ENCODE data around the gene SLC23A1.

The SLC23A1 gene

DNA sequence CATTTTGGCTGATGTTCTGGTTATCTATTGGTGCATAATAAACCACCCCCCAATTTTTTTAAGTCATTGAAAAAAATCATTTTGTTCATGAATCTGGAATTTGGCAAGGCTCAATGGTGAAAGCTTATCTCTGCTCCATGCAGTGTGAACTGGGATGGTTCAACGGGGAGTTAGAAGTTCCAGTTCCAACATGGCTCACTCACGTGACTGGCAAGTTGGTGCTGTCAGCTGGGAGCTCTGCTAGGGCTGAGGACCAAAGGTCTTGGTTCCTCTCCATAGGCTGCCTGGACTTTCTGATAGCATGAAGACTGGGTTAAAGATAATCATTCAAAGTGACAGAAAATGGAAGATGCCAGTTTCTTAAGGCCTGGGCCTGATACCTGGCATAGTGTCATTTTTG, 23.9 kb upstream of the SLC23A1 start:
- DNase-seq, result no peak

DNA sequence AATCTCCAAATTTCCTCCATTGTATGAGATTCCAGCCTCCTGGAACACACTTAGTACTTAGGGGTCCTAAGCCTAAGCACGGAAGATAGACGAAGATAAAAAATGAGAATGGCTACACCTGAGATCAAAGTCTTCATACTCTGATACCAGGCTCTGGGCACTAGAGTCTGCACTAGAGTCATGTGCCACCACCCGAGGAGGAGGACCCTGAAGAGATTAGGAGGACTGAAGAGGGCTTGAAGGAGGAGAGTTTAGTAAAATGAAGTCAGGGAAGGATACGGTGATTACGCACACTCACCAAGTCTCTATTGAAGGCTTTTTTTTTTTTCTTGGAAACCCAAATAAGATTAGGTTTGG, 21.4 kb upstream of the SLC23A1 start:
- DNase-seq, result no peak

- DNase-seq, result peak; percentile 88
Observed at GRCh38 chr5:139403787-139404483, 20.8 kb upstream of the SLC23A1 start, which contains the start of gene SPATA24. TSS of gene SPATA24 (minus strand) at chr5:139404089. CDS start at chr5:139404060, 29 bp downstream.

DNA sequence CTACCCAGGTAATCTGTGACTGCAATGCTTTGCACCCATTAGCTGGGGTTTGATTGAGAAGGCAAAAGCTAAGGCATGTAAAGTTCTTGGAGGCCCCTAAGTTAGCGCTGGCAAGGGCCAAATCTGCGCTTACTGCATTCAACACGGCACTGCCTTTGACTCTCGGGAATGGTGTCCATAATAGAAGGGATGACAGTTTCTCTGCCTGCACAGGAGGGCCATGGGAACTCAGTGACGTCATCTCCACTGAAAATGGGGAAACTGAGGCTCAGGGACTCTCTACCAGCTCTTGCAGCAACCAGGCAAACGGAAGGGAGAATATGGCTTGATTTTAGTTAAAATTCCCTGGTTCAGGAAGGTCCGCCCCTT, 20.3 kb upstream of the SLC23A1 start:
- DNase-seq, result no peak

- DNase-seq, result no peak
Observed at GRCh38 chr5:139402561-139403158, 19.6 kb upstream of the SLC23A1 start.

DNA sequence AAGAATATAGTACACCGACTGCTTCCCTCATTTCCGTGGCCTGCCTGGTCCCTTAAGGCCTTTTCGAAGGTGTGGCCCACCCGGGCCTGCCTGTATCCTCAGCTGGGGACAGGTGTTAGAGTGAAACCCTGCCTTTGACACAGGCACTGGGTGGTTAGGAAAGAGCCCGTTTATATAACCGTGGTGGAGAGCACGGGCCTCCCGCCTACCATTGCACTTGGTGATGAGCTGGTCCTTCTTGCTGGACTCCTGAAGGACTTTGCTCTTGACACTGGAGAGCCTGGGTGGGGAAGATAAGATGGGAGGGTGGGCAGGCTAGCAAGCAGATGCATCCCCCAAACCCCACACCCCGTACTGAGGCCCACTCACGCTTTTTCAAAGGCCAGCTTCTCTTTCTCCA, 18.4 kb upstream of the SLC23A1 start:
- no peak for DNase-seq

DNA sequence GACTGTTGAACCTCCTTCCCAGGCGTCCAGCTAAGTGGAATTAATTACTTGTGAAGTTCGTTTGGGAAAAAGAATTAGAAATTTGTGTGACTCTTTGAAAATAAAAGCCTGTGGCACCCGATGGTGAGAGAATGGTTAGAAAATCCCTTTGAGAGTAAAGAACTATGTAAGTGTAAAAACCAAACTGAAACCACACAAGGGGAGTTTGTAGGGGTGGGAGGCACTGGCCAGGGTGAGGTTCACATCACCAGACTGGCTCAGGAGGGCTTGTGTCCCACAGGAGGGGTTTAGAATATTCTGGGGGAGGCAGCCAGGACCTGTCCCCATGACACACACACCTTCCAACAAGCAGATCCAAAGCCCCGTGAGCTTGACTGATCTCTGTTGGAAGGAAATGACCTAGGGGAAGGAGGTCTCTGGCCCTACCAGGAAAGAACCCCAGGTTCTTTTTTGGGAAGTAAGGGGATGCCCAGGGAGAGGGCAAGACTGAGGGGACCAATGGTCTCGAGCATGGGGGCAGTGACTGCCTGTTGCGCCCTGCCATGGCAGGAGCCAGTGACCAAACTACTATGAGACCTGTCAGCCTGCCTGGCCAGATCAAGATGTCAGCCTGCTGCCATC, 16.5 kb upstream of the SLC23A1 start:
- no peak for DNase-seq

DNA sequence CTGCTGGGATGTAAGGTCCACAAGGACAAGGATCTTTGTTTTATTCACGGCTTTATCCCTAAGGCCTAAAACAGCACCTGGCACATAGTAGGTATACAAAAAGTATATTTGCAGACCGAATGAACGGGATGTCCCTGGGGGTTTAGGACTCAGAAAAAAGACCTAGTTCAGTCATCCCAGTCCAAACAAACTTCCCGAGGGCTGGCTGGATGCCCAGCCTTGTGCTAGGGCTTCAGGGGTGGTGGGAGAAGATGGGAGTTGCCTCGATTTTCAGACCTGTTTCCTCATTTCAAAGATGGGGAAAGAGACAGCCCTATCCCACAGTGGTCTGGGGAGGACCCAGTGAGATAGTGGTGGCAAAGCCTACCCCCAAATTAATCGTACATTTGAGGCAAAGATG, 14.8 kb upstream of the SLC23A1 start:
- DNase-seq, result no peak

- DNase-seq, result no peak
Observed at GRCh38 chr5:139396691-139397090, 13.6 kb upstream of the SLC23A1 start.

GRCh38 chr5:139395844-139396640, 12.9 kb upstream of the SLC23A1 start:
- no peak for DNase-seq

- no peak for DNase-seq
Observed at GRCh38 chr5:139394654-139395566, 11.8 kb upstream of the SLC23A1 start, which contains the start of gene PROB1. TSS of gene PROB1 (minus strand) at chr5:139395104. CDS start at chr5:139395081, 23 bp downstream.

DNA sequence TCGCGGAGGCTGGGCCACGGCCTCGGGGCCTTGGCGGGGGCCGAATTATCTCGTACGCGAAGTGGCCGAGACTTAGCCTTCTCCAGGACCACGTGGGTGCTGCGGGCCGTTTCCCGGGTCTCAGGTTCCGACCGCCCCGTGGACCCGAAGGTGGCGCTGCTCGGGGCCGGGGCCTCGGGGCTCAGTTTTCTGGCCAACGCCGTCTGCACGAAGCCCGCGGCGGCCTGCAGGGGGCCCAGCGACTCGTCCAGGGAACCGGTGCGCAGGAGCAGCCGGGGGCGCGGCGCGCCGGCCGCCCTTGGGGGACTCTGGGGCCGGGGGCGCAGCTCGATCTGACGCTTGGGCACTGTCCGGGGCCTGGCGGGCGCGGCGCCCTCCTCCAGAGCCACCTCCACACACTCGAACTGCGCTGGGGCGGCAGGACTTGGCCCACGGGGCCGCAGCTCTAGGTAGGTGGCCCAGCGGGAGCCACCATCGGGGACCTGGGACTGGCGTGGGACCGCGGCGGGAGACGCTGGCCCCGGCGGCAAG, 11.1 kb upstream of the SLC23A1 start:
- no peak for DNase-seq

DNA sequence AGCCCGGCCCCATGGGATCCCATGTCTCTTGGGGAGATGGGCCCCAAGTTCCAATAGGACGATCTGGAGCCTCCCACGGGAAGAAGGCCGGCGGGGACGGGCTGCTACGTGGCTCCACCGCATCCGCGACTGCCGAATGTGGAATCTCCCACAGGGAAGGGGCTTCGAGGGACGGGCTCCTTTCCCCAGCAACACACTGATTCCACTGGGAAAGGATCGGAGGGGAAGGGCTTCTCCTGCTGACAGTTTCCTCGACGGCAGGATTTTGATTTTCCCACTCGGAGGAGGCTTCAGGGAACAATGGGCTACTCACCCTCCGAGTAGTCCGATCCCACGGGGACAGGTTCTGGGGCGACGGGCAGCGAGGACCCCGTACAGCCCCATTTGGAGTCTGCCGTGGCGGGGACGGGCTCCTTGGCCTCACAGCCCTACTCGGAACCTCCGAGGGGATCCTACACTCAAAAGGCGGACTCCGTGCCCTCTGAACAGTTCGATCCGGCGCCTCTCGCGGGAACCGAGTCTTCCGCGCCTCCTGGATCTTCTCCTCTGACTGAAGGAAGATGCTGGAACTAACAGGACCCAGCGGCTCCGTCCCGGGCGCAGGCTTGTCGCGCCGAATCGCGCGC, 10.5 kb upstream of the SLC23A1 start:
- no peak for DNase-seq

GRCh38 chr5:139392678-139393496, 9.8 kb upstream of the SLC23A1 start:
- DNase-seq, result peak; percentile 19

DNA sequence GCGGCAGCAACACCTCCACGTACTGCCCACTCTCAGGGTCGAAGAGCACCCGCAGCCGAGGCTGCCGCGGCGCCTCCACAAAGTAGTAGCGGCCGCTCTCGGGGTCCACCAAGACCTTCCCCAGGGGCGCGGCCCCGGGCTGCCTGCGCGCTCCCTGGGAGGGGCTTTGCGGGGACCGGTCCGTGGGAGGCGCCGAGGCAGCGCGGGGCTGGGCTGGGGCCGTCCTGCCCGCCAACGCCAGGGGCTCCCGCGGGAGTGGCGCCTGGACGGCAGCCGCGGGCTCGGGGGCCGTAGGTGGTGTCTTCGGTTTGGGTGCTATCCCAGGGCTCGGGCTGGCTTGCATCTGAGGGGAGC, 9.2 kb upstream of the SLC23A1 start:
- no peak for DNase-seq

DNA sequence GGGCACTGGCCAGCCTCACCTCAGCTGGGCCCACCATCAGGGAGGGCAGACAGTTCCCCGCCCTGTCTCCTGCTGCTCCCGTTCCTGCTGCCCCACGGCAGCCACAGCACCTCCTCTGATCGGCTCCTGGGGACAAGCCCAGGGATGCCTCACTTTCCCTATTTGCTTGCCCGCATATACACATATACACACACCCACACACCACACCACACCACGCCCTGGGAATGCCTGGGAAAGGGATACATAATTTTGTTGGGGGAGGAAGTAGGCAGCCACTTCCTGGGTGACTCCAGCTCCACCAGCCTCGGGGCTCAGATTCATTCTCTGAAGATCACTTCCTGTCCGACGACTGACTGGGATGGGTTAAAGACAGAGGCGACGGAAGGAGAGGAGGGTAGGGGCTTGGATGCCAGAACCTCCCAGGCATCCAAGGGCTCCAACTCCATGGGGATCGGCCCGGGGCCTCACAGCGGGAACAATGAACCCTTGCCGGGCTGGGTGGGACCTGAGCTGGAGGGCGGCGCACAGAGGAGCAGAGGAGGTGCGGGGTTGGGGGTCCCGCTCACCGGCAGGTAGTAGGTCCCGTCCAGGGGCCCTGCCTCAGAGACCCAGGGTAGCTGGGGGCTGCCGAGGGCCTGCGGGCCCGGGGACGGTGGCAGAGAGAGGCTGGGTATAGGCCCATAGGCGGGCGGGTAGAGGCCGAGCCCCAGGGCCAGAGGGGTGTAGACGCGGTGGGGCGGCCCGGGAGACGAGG, 8.7 kb upstream of the SLC23A1 start:
- no peak for DNase-seq

DNA sequence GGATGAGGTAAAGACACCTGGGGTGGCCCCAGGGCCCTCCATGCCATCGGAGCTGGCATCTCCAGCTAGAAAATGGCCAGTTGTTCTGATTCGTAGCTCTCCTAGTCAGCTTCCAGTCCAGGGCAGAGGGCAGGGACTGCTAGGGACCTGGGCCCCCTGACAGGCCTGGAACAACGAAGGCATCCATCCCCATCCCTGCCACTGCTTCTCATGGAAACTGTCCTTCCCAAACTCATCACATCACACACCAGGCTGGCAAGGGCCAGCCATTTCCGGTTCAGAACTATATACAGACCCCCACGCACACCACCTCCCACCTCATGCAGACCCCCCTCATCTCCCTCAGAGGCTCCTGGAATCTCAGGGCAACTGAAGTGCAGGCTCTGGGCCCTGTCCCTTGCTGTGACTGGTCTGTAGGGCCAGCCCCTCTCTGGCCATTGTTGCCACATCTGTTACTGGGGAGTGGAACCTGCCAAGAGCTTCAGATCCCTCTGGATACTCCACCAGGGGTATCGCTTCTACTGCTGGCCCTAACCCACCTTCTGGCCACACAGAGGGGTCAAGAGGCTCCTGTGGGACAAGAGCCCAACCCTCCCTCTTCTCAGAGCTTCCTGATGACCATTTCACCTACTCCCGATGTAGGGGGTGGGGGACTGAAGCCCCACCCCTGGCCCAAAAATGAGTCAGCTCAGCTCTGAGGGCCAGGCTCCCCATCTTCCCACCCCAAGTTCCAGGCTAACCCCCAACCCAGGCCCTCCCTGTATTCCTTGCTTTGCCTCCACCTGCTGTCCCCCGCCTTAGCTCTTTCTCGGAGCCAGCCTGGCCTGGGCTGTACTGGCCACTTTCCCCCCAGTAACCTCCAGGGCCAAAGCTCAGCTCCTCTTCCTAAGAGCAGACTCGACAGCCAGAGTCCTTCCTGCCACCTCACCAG, 7.8 kb upstream of the SLC23A1 start:
- no peak for DNase-seq

DNA sequence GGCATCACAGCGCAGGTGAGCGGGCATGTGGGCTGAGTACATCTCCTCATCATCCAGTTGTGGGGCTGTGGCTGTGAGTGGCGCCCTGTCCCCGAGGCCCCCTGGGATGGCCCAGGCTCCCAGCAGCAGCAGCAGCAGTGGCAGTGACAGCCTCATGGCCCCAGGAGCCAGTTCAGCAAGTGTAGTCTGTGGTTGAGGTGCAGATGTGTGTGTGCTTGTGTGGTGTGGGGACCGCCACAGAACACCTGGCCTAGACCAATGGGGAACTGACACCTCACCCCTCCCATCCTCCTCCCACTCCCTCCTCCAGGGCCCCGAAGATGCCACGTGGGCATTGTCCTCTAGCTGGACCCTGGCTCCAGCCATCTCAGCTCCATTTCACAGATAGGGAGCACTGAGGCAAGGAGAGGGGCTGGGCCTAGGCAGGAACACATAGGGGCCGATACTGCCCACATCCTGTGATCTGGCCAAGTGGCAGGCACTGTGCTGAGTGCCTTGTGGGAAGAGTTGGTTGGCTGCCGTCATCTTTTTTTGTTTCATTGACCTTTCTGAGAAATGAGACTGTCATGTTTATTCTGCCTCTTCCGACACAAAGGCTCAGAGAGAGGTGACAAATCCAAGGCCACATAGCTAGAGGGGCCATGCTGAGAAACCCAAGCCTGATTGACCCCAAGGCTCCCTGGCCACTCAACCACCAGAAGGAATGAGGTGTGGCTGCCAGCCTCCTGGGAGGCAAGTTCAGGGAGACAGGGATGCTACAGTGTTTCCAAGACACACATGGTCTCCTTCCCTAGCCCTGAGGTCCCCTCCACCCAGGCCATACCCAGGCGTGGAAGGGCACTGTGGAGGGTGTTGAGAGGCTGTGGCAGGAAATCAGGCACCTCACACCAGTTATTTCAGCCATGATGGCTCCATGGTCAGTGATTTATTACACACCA, 6.9 kb upstream of the SLC23A1 start, which contains the start of gene MZB1:
Gene MZB1 (minus strand): TSS at position 213 of the 938 bp plus-strand sequence. CDS start 57 bp downstream, at position 156.
- no peak for DNase-seq
